EH (cell line): Measurements from ENCODE around the gene SLCO3A1.

Experiments
- DNase-seq: peaks from one replicate; pipeline ENCODE4 v3.0.0-alpha.2; 2015; ENCODE audit warnings: low read depth

Gene SLCO3A1

DNA sequence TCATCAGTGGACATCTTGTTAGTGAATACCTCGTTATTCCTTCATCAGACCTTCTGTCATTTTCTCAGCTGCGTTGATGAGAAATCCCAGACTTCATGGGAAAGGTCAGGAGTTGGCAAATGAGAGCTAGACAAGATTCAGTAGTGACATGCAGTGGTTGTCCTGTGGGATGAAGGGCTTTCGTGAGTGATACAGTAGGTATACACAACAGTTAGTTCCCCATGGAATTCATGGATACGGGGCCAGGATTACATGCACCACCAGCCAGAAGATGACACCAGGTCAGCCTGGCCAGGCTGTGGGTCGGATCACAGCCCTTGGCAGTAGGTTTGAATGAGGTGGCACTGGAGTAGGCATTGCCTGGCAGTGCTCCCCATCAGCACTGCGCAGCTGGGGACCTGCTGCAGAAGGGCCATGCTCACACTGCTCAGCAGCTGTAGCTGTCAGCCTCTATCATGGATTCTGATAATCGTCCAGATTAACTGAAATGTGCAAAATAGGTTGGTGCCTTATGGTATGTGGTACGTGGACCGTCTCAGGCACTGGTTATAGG is 150.1 kb downstream of the SLCO3A1 start:
- DNase-seq, result no peak

DNA sequence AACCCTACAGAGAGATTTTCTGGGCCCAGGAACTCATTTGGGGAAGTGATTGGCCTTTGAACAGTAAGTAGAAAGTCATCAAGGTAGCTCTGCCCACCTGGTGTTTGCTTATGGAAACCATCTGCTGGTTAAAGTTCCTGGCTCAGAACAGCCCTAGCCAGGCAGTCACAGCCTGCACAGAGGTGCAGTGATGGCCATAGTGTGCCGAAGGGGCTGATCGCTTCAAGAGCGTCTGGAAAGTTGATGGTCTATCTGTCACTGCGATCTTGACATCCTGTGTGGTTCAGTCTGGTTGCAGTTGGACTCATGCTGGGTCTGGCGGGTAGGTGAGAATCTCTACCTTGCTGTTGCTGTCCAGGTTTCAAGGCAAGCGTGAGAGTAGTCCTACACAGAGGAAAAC is 151.6 kb downstream of the SLCO3A1 start:
- DNase-seq, result no peak

DNA sequence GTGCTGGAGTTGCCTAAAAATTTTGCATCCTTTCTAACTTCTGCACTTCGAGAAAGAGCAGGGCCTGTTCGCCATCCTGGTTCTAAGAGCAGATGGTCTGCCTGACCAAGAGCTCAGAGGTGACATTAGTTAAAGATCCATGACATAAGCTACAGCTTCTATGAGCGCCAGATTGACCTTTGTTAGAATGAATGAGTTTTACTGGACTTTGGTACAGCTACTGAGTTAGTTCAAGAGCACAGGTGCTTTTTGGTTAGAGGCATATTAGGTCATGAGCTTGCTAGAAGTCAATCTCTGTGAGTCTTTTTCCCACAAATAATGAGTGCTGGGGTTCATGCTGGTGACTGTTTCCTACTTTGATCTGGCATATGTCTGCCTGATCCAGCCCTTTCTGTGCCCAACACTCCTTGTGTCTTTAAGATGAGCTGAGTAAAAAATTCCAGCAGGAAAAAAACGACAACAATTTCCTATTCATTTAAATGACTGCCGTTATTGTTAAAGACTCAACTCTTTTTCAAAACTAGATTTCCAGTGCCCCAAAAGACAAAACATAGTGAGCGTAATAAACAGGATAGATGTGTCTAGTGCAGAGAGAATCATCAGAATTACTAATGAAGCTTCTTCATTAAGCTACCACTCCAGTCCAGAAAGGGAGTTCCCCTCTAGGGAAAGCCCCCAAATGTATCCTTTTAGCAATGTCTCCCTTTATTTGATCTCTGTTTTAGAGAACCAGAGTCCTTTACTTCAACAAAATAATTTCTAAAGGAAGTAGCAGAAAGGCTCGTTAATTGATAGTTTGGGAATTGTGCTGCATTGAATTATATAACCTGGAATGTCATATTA is 152.9 kb downstream of the SLCO3A1 start:
- no peak for DNase-seq

DNA sequence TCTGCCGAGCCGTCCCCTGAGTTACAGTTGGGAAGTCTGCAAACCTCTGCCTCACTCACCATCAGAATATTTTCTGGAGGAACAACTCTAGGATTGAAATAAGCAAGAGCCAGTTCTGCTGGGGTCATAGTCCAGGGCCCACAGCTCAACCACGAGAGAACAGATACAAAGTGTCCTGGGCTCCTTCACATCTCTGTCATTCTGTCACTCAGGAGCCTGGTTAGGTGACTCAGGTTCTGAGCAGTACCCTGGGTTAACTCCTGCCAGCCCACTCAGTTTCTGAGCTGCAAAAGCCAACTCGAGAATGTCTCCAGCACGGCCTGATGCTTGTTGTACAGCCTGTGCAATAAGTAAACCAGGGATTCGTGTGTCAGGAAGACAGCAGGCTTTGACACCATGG is 155.7 kb downstream of the SLCO3A1 start:
- DNase-seq, result no peak

DNA sequence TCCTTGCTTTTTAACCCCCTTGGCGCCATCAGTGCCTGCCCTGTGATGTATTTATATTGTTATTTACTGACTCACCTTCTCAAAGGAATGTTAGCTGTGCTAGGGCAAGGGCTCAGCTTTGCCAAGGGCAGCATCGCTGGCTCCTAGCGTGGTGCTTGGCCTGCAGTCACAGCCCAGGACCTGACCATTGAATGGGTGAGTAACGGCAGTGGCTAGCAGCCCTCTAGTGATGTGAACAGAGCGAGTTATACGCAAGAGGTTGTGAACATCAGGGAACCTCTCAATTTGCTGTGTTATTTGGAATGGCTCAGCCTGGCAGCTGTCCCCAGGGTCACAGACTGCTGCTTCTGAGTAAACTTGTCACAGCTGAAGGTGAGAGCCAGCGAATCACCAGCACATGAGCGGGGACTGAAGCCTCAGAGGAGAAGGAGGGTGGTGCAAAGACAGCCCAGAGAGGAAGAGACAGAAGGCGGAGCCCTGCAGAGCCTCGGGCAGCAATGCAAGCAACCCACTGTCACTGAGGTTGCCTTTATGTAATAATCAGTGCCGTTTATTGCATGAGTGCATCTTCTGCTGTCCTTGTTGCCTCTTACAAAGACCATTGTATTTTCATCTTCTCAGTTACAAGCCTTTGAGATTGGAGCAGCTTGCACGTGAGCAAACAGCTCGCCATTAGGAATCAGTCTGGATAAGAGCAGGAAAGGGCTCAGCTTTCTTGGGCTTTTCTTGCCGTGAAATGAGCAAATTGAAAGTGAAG is 158.3 kb downstream of the SLCO3A1 start:
- peak; percentile 12 for DNase-seq

DNA sequence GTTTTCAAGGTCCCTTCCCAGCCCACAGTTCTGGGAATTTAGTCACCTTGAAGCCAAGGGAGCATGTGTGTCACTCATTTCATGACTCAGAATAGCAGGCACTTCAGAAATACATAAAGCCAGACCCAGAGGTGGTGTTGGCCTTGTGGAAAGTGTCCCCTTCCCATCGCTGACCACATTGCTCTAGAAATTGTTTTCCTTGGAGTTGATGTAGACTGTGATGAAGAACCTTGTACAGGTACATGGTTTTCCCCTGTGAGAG is 158.8 kb downstream of the SLCO3A1 start:
- peak; percentile 3 for DNase-seq

DNA sequence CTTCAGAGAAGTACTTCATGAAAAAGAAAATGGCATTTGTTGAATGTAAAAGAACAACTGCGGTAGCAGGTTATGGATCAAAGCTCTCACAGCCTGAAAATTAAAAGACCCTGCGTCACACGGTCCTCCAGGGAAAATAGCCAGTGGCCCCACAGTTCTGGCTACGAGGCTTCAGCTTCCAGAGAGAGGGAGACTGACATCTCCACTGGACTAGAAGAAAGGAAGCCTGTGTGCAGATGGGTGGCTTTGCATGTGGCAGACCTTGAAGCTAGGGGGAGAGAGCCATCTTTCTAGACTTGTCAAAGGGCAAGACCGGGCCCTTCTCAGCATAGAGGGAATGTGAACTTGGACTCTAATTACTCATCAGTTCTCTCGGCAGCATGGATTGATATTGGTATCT is 159.4 kb downstream of the SLCO3A1 start:
- DNase-seq, result no peak

- no peak for DNase-seq
These were observed 160.9 kb downstream of the SLCO3A1 start for GRCh38 chr15:92014281-92015030.

- no peak for DNase-seq
These were observed 164.5 kb downstream of the SLCO3A1 start for GRCh38 chr15:92017882-92018534.

DNA sequence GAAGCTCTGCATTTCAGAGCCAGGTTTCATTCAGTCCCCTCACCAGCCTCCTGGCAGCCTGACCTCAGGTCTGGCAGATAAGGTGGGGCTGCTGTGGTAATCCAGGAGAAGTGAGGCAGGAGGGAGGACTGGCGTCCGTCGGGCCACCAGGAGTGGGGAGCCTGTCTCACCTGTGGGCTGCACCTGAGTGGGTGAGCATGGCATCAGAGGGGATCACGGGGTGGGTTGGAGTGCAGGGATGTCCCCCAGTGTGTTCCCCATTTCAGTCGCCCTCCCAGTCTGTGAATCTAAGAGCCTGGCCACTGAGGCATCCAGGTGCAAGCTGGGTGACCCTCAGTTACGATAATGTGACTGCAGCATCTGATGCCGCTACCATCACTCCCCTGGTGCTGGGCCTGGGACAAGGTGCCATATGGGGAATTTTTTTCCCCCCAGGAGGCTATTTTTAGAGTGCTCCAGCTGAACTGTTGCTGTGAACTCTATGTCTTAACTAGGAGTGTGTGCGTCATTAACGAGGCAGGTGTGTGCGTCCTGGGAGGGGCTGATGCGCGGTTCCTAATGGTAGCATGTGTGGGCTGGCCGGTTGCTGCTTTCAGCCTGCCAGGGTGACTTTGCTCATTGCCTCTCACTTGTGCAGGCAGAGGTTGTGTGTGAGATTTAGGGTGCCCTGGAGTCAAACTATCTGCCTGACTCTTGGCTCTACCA is 165.2 kb downstream of the SLCO3A1 start:
- no peak for DNase-seq

DNA sequence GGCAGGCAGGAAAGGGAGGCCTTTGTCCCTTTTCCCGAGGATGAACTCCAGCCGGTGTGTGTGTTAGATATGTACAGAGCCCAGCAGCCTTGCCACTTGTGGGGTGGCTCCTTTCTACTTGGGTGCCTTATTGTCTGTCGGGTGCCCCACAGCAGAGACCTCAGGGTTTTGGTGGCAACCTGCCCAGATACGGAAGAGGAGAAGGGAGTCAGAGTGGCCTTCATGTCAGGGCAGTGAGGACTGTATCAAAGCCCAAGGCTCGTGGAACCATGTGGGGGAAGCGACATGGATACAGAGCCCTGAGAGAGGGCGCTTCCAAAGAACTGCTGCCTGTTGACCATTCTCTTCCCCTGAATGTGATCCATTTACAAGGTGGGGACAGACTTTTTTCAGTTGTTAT is 166.2 kb downstream of the SLCO3A1 start:
- DNase-seq, result no peak

GRCh38 chr15:92020207-92020606 is 166.7 kb downstream of the SLCO3A1 start:
- DNase-seq, result no peak

- DNase-seq, result peak; percentile 18
These were observed 167.3 kb downstream of the SLCO3A1 start for GRCh38 chr15:92020804-92021203.

DNA sequence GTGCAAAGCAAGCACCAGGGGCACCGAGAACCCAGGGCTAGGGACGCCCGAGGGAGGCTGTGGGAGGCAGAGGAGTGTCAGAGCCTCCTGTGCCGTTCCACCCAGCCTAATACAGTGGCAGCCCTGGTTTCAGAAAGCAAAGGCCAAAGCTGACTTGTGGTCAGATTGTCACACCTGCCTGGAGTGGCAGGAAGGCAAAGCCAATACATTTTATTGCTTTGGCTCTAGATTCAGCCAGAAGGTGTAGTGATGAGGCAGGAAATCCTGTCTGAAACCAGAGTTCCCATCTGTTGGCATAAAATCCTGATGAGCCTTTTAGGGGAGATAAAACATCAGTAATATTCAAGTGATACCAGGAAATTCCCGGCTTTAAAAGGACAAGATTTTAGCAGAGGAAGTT is 168.3 kb downstream of the SLCO3A1 start:
- DNase-seq, result no peak

DNA sequence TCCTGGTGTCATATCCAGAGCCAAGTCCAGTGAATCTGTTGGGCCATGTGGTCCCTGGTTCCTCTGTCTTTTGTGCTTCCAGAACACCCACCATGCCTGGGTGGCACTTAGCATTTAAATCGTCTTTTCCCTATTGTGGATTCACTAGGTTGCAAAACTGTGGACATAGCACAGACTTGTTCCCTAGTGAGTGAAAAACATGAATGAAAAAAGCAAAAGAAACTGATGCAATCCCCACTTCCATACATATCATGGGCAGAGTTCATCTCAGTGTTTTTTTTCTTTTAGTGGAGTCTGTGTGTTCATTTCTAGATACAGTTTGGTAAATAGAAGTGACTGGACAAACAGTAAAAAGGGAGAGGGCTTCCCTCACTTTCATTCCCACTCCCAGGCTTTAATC is 170.5 kb downstream of the SLCO3A1 start:
- DNase-seq, result no peak

GRCh38 chr15:92025706-92026270 is 172.3 kb downstream of the SLCO3A1 start:
- no peak for DNase-seq

DNA sequence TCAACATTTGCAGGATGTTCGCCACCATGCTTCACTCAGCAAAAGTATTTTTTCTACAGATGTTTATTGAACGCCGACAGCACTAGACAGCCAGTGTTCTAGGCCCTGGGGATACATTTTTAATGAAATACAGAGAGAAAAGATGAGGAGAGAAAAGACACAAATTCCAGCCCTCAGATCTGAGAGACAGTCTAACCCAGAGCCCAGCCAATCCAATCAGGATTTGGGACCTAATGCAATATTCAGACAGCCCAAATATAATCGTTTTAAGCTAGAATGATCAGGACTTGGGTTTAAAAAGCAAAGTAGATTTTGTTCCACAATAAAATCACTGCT is 174.8 kb downstream of the SLCO3A1 start:
- DNase-seq, result no peak

- no peak for DNase-seq
These were observed 176.3 kb downstream of the SLCO3A1 start for GRCh38 chr15:92029767-92030166.

DNA sequence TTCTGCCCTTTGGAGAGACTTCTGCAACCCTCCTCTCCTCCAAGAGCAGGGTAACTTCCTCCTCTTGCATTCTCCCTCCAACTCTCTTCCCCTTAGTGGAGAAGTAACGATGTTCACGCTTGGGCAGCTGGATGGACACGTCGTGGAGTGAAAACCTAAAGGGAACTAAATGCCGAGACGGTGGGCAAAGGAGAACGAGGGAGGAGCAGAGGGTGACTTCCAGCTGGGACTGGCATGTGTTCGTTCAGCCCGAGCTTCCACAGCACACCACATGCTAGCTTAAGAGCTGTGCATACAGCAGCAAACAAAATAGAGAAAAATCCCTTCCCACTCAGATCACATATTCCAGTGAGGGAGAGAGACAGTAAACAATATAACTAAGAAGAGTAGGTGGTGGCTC is 179.8 kb downstream of the SLCO3A1 start:
- DNase-seq, result no peak

DNA sequence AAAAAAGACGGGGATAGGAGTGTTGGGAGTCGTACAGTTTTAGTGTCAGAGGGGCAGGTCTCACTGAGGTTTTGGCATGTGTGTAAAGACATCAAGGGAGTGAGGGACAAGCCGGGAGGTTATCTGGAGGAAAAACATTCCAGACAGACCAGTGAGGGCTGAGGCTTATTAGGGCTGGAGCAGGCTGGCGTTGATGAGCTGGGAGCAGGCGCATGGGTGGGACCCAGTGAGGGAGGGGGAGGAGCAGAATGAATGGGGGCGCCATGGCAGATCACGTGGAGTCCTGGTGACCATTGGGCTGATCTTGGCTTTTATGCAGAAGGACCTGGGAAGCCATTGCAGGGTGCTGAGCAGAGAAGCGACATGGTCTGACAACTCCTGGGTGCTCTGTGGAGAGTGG is 180.2 kb downstream of the SLCO3A1 start:
- DNase-seq, result no peak

DNA sequence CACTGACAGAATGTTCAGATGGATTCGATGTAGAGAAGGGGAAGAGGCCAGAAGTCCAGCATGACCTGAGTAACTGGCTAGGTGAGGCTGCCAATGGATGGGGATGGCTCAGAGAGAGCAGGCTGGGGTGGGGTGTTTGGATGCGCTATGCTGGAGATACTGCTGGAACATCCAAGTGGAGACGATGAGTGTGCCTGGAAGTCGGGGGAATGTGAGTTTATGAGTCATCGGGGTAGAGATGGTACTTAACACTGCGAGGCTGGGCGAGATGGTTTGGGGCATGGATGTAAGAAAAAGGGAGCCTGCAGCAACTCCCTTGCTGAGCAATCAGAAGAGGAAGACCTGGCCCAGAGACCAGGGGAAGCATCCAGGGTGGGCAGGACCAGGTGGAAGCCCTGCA is 180.7 kb downstream of the SLCO3A1 start:
- DNase-seq, result peak; percentile 12
